ENCODE results near the gene GDF10.

GDF10 gene

GRCh38 chr10:47288916-47289495, 11.0 kb upstream of the GDF10 start:
- TF ChIP-seq CTCF (IDR thresholded peaks at IDR 0.05; ENCODE audit: low read depth, low read length, missing control alignments) = no peak
- DNase-seq (ENCODE audit: extremely low read depth, low read depth) = no peak
- H3K4me3 ChIP-seq (replicated peaks; ENCODE audit: low read depth, low read length) = no peak overlapping the region

- H3K4me3 ChIP-seq (replicated peaks; ENCODE audit: low read depth, low read length) = no peak overlapping the region
- DNase-seq (ENCODE audit: extremely low read depth, low read depth) = no peak
- no peak for TF ChIP-seq CTCF (IDR thresholded peaks at IDR 0.05; ENCODE audit: low read depth, low read length, missing control alignments)
Observed at GRCh38 chr10:47289921-47290320, 10.1 kb upstream of the GDF10 start.

DNA sequence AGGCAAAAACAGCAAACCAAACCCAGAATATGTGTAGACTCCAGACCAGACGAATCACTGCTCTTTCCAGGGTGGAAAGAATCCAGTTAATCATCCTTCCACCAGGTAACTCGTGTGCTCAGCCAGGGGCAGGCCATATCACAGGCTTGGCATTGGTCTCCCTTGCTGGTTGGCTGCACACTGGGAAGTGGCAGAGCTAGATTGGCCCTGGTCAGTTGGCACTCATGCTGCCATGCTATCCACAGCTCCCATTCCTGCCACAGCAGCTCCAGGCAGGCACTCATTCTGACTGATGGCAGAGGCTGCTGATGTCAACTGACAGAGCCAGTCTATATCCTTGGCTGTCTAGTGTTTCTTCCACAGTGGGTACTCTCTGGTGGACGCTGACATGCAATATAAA, 9.7 kb upstream of the GDF10 start:
- no peak for DNase-seq (ENCODE audit: extremely low read depth, low read depth)
- no peak overlapping the region for H3K4me3 ChIP-seq (replicated peaks; ENCODE audit: low read depth, low read length)
- no peak for TF ChIP-seq CTCF (IDR thresholded peaks at IDR 0.05; ENCODE audit: low read depth, low read length, missing control alignments)

DNA sequence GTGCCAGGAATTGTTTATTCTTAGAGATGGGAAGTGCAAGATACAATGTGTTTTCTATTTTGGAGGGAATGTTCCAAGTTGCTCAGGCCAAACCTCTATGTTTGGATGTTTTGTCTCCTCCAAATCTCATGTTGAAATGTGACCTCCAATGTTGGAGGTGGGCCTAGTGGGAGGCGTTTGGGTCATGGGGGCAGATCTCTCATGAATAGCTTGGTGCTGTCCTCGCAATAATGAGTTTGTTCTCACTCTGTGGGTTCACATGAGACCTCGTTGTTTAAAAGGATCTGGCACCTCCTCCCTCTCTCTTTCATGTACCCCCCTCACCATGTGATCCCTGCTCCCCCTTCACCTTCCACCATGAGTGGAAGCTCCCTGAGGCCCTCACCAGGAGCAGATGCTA, 8.3 kb upstream of the GDF10 start:
- H3K4me3 ChIP-seq (replicated peaks; ENCODE audit: low read depth, low read length) = no peak overlapping the region
- no peak for TF ChIP-seq CTCF (IDR thresholded peaks at IDR 0.05; ENCODE audit: low read depth, low read length, missing control alignments)
- DNase-seq (ENCODE audit: extremely low read depth, low read depth) = no peak

DNA sequence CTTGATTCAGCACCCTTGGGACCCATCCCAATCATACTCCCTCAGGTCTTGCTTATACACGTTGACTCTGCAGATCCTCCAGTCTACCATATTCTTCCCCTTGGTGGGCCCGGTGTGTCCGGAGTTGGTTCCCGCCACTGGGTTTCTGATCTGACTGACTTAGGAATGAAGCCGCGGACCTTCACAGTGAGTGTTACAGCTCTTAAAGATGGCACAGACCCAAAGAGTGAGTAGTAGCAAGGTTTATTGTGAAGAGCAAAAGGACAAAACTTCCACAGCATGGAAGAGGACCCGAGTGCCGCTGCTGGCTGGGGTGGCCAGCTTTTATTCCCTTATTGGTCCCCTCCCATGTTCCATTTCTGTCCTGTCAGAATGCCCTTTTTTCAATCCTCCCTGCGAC, 5.9 kb upstream of the GDF10 start:
- DNase-seq (ENCODE audit: extremely low read depth, low read depth) = no peak
- no peak overlapping the region for H3K4me3 ChIP-seq (replicated peaks; ENCODE audit: low read depth, low read length)
- no peak for TF ChIP-seq CTCF (IDR thresholded peaks at IDR 0.05; ENCODE audit: low read depth, low read length, missing control alignments)

- no peak overlapping the region for H3K4me3 ChIP-seq (replicated peaks; ENCODE audit: low read depth, low read length)
- no peak for DNase-seq (ENCODE audit: extremely low read depth, low read depth)
- TF ChIP-seq CTCF (IDR thresholded peaks at IDR 0.05; ENCODE audit: low read depth, low read length, missing control alignments) = no peak
Observed at GRCh38 chr10:47294501-47294900, 5.5 kb upstream of the GDF10 start.

GRCh38 chr10:47295411-47295810, 4.6 kb upstream of the GDF10 start:
- TF ChIP-seq CTCF (IDR thresholded peaks at IDR 0.05; ENCODE audit: low read depth, low read length, missing control alignments) = no peak
- H3K4me3 ChIP-seq (replicated peaks; ENCODE audit: low read depth, low read length) = no peak overlapping the region
- no peak for DNase-seq (ENCODE audit: extremely low read depth, low read depth)
